T-helper 1 cell treated with Interleukin-12 subunit alpha and Interleukin-12 subunit beta and Interleukin-4 antibody, amounts not matched to agents 30 μg/mL and 1 μg/mL, for 36 hours (primary cell): ENCODE results near the gene NLRC5.

Experiments
- H3K27ac Mint-ChIP-seq: one replicate; pipeline ENCODE4 v1.8.0; 2021; ENCODE audit warnings: mild to moderate bottlenecking, mixed read lengths
- H3K27me3 Mint-ChIP-seq: one replicate; pipeline ENCODE4 v1.8.0; 2021; ENCODE audit warnings: low read depth, mixed read lengths
- H3K36me3 Mint-ChIP-seq: one replicate; pipeline ENCODE4 v1.8.0; 2021; ENCODE audit warnings: low read depth, mixed read lengths
- H3K4me1 Mint-ChIP-seq: one replicate; pipeline ENCODE4 v1.8.0; 2021; ENCODE audit warnings: low read depth, mixed read lengths
- H3K4me3 Mint-ChIP-seq: one replicate; pipeline ENCODE4 v1.8.0; 2021; ENCODE audit warnings: mild to moderate bottlenecking, moderate library complexity, mixed read lengths
- H3K9me3 Mint-ChIP-seq: one replicate; pipeline ENCODE4 v1.8.0; 2021; ENCODE audit warnings: mixed read lengths

NLRC5 gene

GRCh38 chr16:57013229-57013628, 23.9 kb downstream of the NLRC5 start:
- Mint-ChIP-seq H3K4me3 (no peak overlapping the region), H3K4me1 (peaks cover 61% of the 10 kb centered on the region), H3K9me3 (no peaks in the 10 kb centered on the region), H3K27me3 (no peaks in the 10 kb centered on the region), H3K36me3 (peaks cover 47% of the 10 kb centered on the region), H3K27ac (peak overlapping the region; percentile 85)

GRCh38 chr16:57013902-57014301, 24.5 kb downstream of the NLRC5 start:
- H3K27me3 Mint-ChIP-seq = no peaks in the 10 kb centered on the region
- H3K4me3 Mint-ChIP-seq = peak overlapping the region; percentile 73
- no peaks in the 10 kb centered on the region for H3K9me3 Mint-ChIP-seq
- peaks cover 53% of the 10 kb centered on the region for H3K36me3 Mint-ChIP-seq
- H3K27ac Mint-ChIP-seq = peak overlapping the region; percentile 85
- peaks cover 64% of the 10 kb centered on the region for H3K4me1 Mint-ChIP-seq

- H3K4me3 Mint-ChIP-seq = peak overlapping the region; percentile 19
- H3K27me3 Mint-ChIP-seq = no peaks in the 10 kb centered on the region
- H3K27ac Mint-ChIP-seq = peak overlapping the region; percentile 76
- no peaks in the 10 kb centered on the region for H3K9me3 Mint-ChIP-seq
- H3K4me1 Mint-ChIP-seq = peaks cover 69% of the 10 kb centered on the region
- H3K36me3 Mint-ChIP-seq = peaks cover 66% of the 10 kb centered on the region
Observed at GRCh38 chr16:57016301-57016700, 26.9 kb downstream of the NLRC5 start.

GRCh38 chr16:57016831-57017230, 27.5 kb downstream of the NLRC5 start:
- H3K9me3 Mint-ChIP-seq = no peaks in the 10 kb centered on the region
- H3K27ac Mint-ChIP-seq = peak overlapping the region; percentile 76
- H3K27me3 Mint-ChIP-seq = no peaks in the 10 kb centered on the region
- H3K4me3 Mint-ChIP-seq = no peak overlapping the region
- peaks cover 71% of the 10 kb centered on the region for H3K4me1 Mint-ChIP-seq
- peaks cover 70% of the 10 kb centered on the region for H3K36me3 Mint-ChIP-seq

GRCh38 chr16:57017251-57017650, 27.9 kb downstream of the NLRC5 start:
- H3K36me3 Mint-ChIP-seq = peaks cover 70% of the 10 kb centered on the region
- no peak overlapping the region for H3K4me3 Mint-ChIP-seq
- no peaks in the 10 kb centered on the region for H3K27me3 Mint-ChIP-seq
- H3K27ac Mint-ChIP-seq = peak overlapping the region; percentile 65
- H3K9me3 Mint-ChIP-seq = no peaks in the 10 kb centered on the region
- peaks cover 71% of the 10 kb centered on the region for H3K4me1 Mint-ChIP-seq

- Mint-ChIP-seq H3K4me1 (peaks cover 68% of the 10 kb centered on the region), H3K36me3 (peaks cover 81% of the 10 kb centered on the region), H3K27me3 (no peaks in the 10 kb centered on the region)
Observed at GRCh38 chr16:57019746-57020145, 30.4 kb downstream of the NLRC5 start.

GRCh38 chr16:57020651-57021050, 31.3 kb downstream of the NLRC5 start:
- Mint-ChIP-seq H3K27me3 (no peaks in the 10 kb centered on the region), H3K27ac (peak overlapping the region; percentile 60), H3K9me3 (no peaks in the 10 kb centered on the region), H3K4me3 (no peak overlapping the region), H3K36me3 (peaks cover 86% of the 10 kb centered on the region), H3K4me1 (peaks cover 64% of the 10 kb centered on the region)

More at GRCh38 chr16:57019746-57020145, 30.4 kb downstream of the NLRC5 start:
- Mint-ChIP-seq H3K27ac (peak overlapping the region; percentile 43), H3K9me3 (no peaks in the 10 kb centered on the region), H3K4me3 (no peak overlapping the region)

GRCh38 chr16:57021757-57022156, 32.4 kb downstream of the NLRC5 start:
- Mint-ChIP-seq H3K27ac (no peak overlapping the region), H3K4me1 (peaks cover 65% of the 10 kb centered on the region), H3K27me3 (no peaks in the 10 kb centered on the region), H3K4me3 (no peak overlapping the region), H3K36me3 (peaks cover 86% of the 10 kb centered on the region), H3K9me3 (no peaks in the 10 kb centered on the region)

GRCh38 chr16:57022445-57022844, 33.1 kb downstream of the NLRC5 start:
- H3K36me3 Mint-ChIP-seq = peaks cover 84% of the 10 kb centered on the region
- H3K27ac Mint-ChIP-seq = peak overlapping the region; percentile 65
- H3K4me1 Mint-ChIP-seq = peaks cover 66% of the 10 kb centered on the region
- peak overlapping the region; percentile 10 for H3K4me3 Mint-ChIP-seq
- H3K27me3 Mint-ChIP-seq = no peaks in the 10 kb centered on the region
- H3K9me3 Mint-ChIP-seq = no peaks in the 10 kb centered on the region

GRCh38 chr16:57023541-57024249, 34.3 kb downstream of the NLRC5 start:
- peak overlapping the region; percentile 46 for H3K4me3 Mint-ChIP-seq
- peak overlapping the region; percentile 60 for H3K27ac Mint-ChIP-seq
- no peaks in the 10 kb centered on the region for H3K9me3 Mint-ChIP-seq
- H3K36me3 Mint-ChIP-seq = peaks cover 84% of the 10 kb centered on the region
- H3K4me1 Mint-ChIP-seq = peaks cover 66% of the 10 kb centered on the region
- H3K27me3 Mint-ChIP-seq = no peaks in the 10 kb centered on the region

GRCh38 chr16:57024894-57025680, 35.7 kb downstream of the NLRC5 start:
- peaks cover 64% of the 10 kb centered on the region for H3K4me1 Mint-ChIP-seq
- no peak overlapping the region for H3K4me3 Mint-ChIP-seq
- no peaks in the 10 kb centered on the region for H3K9me3 Mint-ChIP-seq
- H3K27ac Mint-ChIP-seq = no peak overlapping the region
- H3K27me3 Mint-ChIP-seq = no peaks in the 10 kb centered on the region
- peaks cover 80% of the 10 kb centered on the region for H3K36me3 Mint-ChIP-seq

GRCh38 chr16:57025941-57026777, 36.8 kb downstream of the NLRC5 start:
- H3K27me3 Mint-ChIP-seq = no peaks in the 10 kb centered on the region
- H3K36me3 Mint-ChIP-seq = peaks cover 77% of the 10 kb centered on the region
- no peaks in the 10 kb centered on the region for H3K9me3 Mint-ChIP-seq
- peak overlapping the region; percentile 20 for H3K27ac Mint-ChIP-seq
- H3K4me3 Mint-ChIP-seq = no peak overlapping the region
- peaks cover 61% of the 10 kb centered on the region for H3K4me1 Mint-ChIP-seq

- no peak overlapping the region for H3K4me3 Mint-ChIP-seq
- H3K9me3 Mint-ChIP-seq = no peaks in the 10 kb centered on the region
- peak overlapping the region; percentile 26 for H3K27ac Mint-ChIP-seq
- H3K4me1 Mint-ChIP-seq = peaks cover 60% of the 10 kb centered on the region
- H3K36me3 Mint-ChIP-seq = peaks cover 77% of the 10 kb centered on the region
- H3K27me3 Mint-ChIP-seq = no peaks in the 10 kb centered on the region
Observed at GRCh38 chr16:57026778-57027062, 37.4 kb downstream of the NLRC5 start.

- Mint-ChIP-seq H3K36me3 (peaks cover 77% of the 10 kb centered on the region), H3K4me3 (no peak overlapping the region), H3K9me3 (no peaks in the 10 kb centered on the region), H3K27ac (peak overlapping the region; percentile 26), H3K27me3 (no peaks in the 10 kb centered on the region), H3K4me1 (peaks cover 58% of the 10 kb centered on the region)
Observed at GRCh38 chr16:57027067-57027466, 37.7 kb downstream of the NLRC5 start.
